Measurements from ENCODE around the gene CLIC4. TPM values are rescaled to one million over a fixed set of nuclear protein-coding genes. Genes with fewer than 3 reads are reported as not detected.

Gene CLIC4
- total and polyA plus RNA-seq, 9 of the 15 experiments (the other 6 are each of a cell fraction or from before 2014, with no cell fraction given), result 16.0 to 67.5 (median 38.4) TPM

DNA sequence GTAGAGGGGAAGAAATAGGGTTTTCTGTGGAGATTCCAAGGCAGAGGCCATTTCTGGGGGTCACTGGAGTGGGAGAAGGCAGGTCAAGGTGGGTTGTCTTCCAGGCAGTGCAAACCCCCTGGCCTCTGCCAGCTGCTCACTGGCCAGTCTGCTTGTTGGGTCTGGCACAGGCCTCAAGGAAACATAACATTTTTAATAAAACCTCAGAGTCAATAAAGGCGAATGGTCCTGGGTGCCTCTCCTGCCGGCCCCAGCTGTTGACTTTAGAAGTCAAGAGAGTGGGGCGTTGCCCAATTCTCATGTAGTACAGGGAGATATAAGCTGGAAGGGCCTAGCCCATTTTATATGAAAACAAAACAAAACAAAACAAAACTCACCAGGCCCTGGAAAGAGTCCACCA, 148.2 kb downstream of the CLIC4 start:
- intact Hi-C loops (cut with micrococcal nuclease) (no loop called here), in situ Hi-C loops (cut with MboI) (no loop called here)
- H3K79me2 ChIP-seq (ENCODE audit: control insufficient read depth, insufficient read depth, low read length), result no peaks in the 10 kb centered on the region
- BruUV-seq (replicated peaks), result no TSS peak
- H3K4me3 ChIP-seq, result no peak overlapping the region
- no peak overlapping the region for H3K27ac ChIP-seq (ENCODE audit: extremely low read depth, low read depth, low read length)
- WGBS (ENCODE audit: insufficient coverage, low coverage, missing lambda C conversion rate), result 3% methylated on average over 3 of the region's 3 CpGs
- no peak overlapping the region for H3K4me2 ChIP-seq (ENCODE audit: insufficient read depth, low read length)
- POLR2A ChIA-PET, result interaction anchor here (0.6 to 2.0 kb wide), 3 partner anchors 11 to 62 kb away, joined by 3 to 6 read pairs (median 4); no protein-coding TSS in a partner anchor
- ATAC-seq (no peak), FAIRE-seq (no peak), DNase-seq (ENCODE audit: extremely low read depth in 1 of 4, low spot score in 3 of 4) (no peak)
- peaks cover 4 to 34% of the 10 kb centered on the region in 2 experiments; a peak in 4 of 5 replicates for H3K27me3 ChIP-seq (ENCODE audit: control insufficient read depth in 2 of 2, insufficient read depth in 2 of 2, low read length in 2 of 2)
- H4K20me1 ChIP-seq (replicated peaks; ENCODE audit: control insufficient read depth, insufficient read depth, low read length), result peaks cover 13% of the 10 kb centered on the region; the same call in 1 of the 2 replicates
- CTCF ChIA-PET (ENCODE audit: low intra/inter-chr PET ratio), result no interaction called here
- H2AFZ ChIP-seq (ENCODE audit: low read depth, low read length), result no peak overlapping the region
- H3K9ac ChIP-seq (ENCODE audit: insufficient read depth in 1 of 2, low read depth in 2 of 2, low read length in 2 of 2), result no peak overlapping the region
- H3K36me3 ChIP-seq (ENCODE audit: control insufficient read depth, insufficient read depth, low read length), result no peaks in the 10 kb centered on the region
- H3K4me1 ChIP-seq (replicated peaks in 1 of 2; ENCODE audit: control insufficient read depth in 2 of 2, insufficient read depth in 2 of 2, low read length in 2 of 2), result no peaks in the 10 kb centered on the region; a peak in 2 of 5 replicates
- no peak for TF ChIP-seq ARID3A (IDR thresholded peaks at IDR 0.05; ENCODE audit: borderline replicate concordance, low read depth, low read length)
- no peak for TF ChIP-seq MAZ (CRISPR knock-in tag; conservative IDR thresholded peaks at IDR 0.05 in 1 of 2, IDR thresholded peaks at IDR 0.05 in 1 of 2)
- TF ChIP-seq YY1 (IDR thresholded peaks at IDR 0.05; ENCODE audit: borderline replicate concordance in 1 of 3, control insufficient read depth in 1 of 3, extremely low read depth in 1 of 3, insufficient read depth in 3 of 3, insufficient read length in 1 of 3, insufficient replicate concordance in 2 of 3, low read depth in 1 of 3, low read length in 2 of 3), result no peak
- no peak for TF ChIP-seq POLR2B (IDR thresholded peaks at IDR 0.05; ENCODE audit: low read depth, partially characterized antibody)
- TF ChIP-seq ZNF586 (CRISPR knock-in tag; conservative IDR thresholded peaks at IDR 0.05), result no peak
- TF ChIP-seq SMAD2 (IDR thresholded peaks at IDR 0.05; ENCODE audit: low read depth, low read length), result no peak
- no peak for TF ChIP-seq ESRRB (CRISPR knock-in tag; IDR thresholded peaks at IDR 0.05; ENCODE audit: borderline replicate concordance)
- no peak for TF ChIP-seq ZNF518B (CRISPR knock-in tag; IDR thresholded peaks at IDR 0.05)
- no peak for TF ChIP-seq ZNF165 (CRISPR knock-in tag; IDR thresholded peaks at IDR 0.05; ENCODE audit: borderline replicate concordance)
- no peak for TF ChIP-seq FOXP4 (CRISPR knock-in tag; IDR thresholded peaks at IDR 0.05; ENCODE audit: borderline replicate concordance)
- no peak for TF ChIP-seq ZNF140 (CRISPR knock-in tag; IDR thresholded peaks at IDR 0.05)
- TF ChIP-seq, protein P1, sequence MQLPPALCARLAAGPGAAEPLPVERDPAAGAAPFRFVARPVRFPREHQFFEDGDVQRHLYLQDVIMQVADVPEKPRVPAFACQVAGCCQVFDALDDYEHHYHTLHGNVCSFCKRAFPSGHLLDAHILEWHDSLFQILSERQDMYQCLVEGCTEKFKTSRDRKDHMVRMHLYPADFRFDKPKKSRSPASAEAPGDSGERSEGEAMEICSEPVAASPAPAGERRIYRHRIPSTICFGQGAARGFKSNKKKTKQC (CRISPR knock-in tag; IDR thresholded peaks at IDR 0.05), result no peak
- no peak for TF ChIP-seq TEAD1 (CRISPR knock-in tag; IDR thresholded peaks at IDR 0.05)
- H3K9me1 ChIP-seq (ENCODE audit: control insufficient read depth, insufficient read depth, low read length), result no peaks in the 10 kb centered on the region
- 0 out of 2 replicates have a peak, but pooled peaks cover 3% of the 10 kb centered on the region for H3K9me3 ChIP-seq (replicated peaks; ENCODE audit: control insufficient read depth, insufficient read depth, low read depth, low read length)

Data from K562 (cell line).